Activated CD8-positive, alpha-beta memory T cell treated with anti-CD3 and anti-CD28 coated beads, Interleukin-2, amount 50 U/mL, for 1 hour (primary cell): ENCODE data around the gene ZNF664.
"Not testable (repeated sequence)": the region's sequence is repeated elsewhere in the genome, so short reads cannot be mapped to it uniquely, and the experiment has no call there.

Source experiments
- DNase-seq: peaks from one replicate; pipeline ENCODE4 v3.0.0-alpha.2; 2020; ENCODE audit errors: extremely low read depth

ZNF664 gene

GRCh38 chr12:123941624-123942237, 31.3 kb upstream of the ZNF664 start:
- no peak for DNase-seq

- DNase-seq, result no peak
Observed at GRCh38 chr12:123942238-123942653, 30.8 kb upstream of the ZNF664 start.

GRCh38 chr12:123942911-123943648, 29.9 kb upstream of the ZNF664 start:
- no peak for DNase-seq

GRCh38 chr12:123943816-123944215, 29.2 kb upstream of the ZNF664 start:
- no peak for DNase-seq

GRCh38 chr12:123944696-123945095, 28.3 kb upstream of the ZNF664 start:
- no peak for DNase-seq

GRCh38 chr12:123945287-123946151, 27.5 kb upstream of the ZNF664 start:
- no peak for DNase-seq

GRCh38 chr12:123946152-123946515, 26.9 kb upstream of the ZNF664 start:
- no peak for DNase-seq

- DNase-seq, result not testable (repeated sequence)
Observed at GRCh38 chr12:123946516-123947505, 26.2 kb upstream of the ZNF664 start.

GRCh38 chr12:123947531-123947930, 25.5 kb upstream of the ZNF664 start:
- not testable (repeated sequence) for DNase-seq

- DNase-seq, result no peak
Observed at GRCh38 chr12:123948401-123948795, 24.6 kb upstream of the ZNF664 start.

GRCh38 chr12:123948796-123949769, 23.9 kb upstream of the ZNF664 start:
- DNase-seq, result no peak

GRCh38 chr12:123949770-123950165, 23.2 kb upstream of the ZNF664 start:
- no peak for DNase-seq

GRCh38 chr12:123950476-123951349, 22.3 kb upstream of the ZNF664 start:
- DNase-seq, result no peak

GRCh38 chr12:123951467-123951866, 21.5 kb upstream of the ZNF664 start:
- DNase-seq, result no peak

- no peak for DNase-seq
Observed at GRCh38 chr12:123952037-123952436, 21.0 kb upstream of the ZNF664 start.

- DNase-seq, result no peak
Observed at GRCh38 chr12:123954647-123955350, 18.2 kb upstream of the ZNF664 start.

- DNase-seq, result no peak
Observed at GRCh38 chr12:123956249-123956648, 16.8 kb upstream of the ZNF664 start.

GRCh38 chr12:123957196-123957595, 15.8 kb upstream of the ZNF664 start:
- no peak for DNase-seq

GRCh38 chr12:123958462-123958861, 14.6 kb upstream of the ZNF664 start:
- no peak for DNase-seq
